ENCODE measurements around the gene NPPC. TPM values are rescaled to one million over a fixed set of nuclear protein-coding genes. Genes with fewer than 3 reads are reported as not detected.

The NPPC gene
- polyA plus RNA-seq, 3 donors = not detected

GRCh38 chr2:231886071-231886681 is 40.0 kb downstream of the NPPC start:
- H3K27me3 Mint-ChIP-seq (ENCODE audit: low read depth in 3 of 3) = peaks cover 6 to 10% (median 10%) of the 10 kb centered on the region in 3 donors
- DNase-seq = no peak
- Histone ChIP-seq H3K9me3 (replicated peaks in 1 of 2; ENCODE audit: control insufficient read depth in 1 of 2, insufficient read depth in 1 of 2, low read length in 2 of 2) (peaks cover 0 to 17% of the 10 kb centered on the region in 2 donors), H3K9ac (ENCODE audit: insufficient read depth, low read length, poor library complexity, severe bottlenecking) (no peak overlapping the region), H3K4me3 (replicated peaks in 1 of 3; ENCODE audit: low read depth in 2 of 3, low read length in 3 of 3) (no peak overlapping the region), H4K20me1 (ENCODE audit: insufficient read depth, low read length) (no peaks in the 10 kb centered on the region), H3K79me2 (ENCODE audit: insufficient read depth, low read length) (no peaks in the 10 kb centered on the region), H3K4me2 (replicated peaks; ENCODE audit: extremely low read depth, low read length, poor library complexity, severe bottlenecking) (no peak overlapping the region), H3K27me3 (ENCODE audit: control insufficient read depth in 2 of 2, insufficient read depth in 2 of 2, low read length in 2 of 2) (no peaks in the 10 kb centered on the region), H3K27ac (ENCODE audit: low read depth in 1 of 2, low read length in 2 of 2) (no peak overlapping the region), H2AFZ (ENCODE audit: insufficient read depth, low read depth, low read length, poor library complexity, severe bottlenecking) (peak overlapping the region; percentile 37), H3K4me1 (ENCODE audit: control insufficient read depth in 1 of 2, insufficient read depth in 2 of 2, low read length in 2 of 2) (no peaks in the 10 kb centered on the region), H3K36me3 (replicated peaks in 1 of 2; ENCODE audit: control insufficient read depth in 1 of 2, insufficient read depth in 2 of 2, low read length in 2 of 2) (no peaks in the 10 kb centered on the region)
- no peak overlapping the region for H3K4me3 Mint-ChIP-seq
- H3K36me3 Mint-ChIP-seq = no peaks in the 10 kb centered on the region
- H3K9me3 Mint-ChIP-seq = peaks cover 2 to 18% (median 9%) of the 10 kb centered on the region in 7 donors
- peak overlapping the region in 1 of 7 donors; percentile 4 for H3K27ac Mint-ChIP-seq
- intact Hi-C loops (cut with micrococcal nuclease) = no loop called here
- TF ChIP-seq, protein P1, sequence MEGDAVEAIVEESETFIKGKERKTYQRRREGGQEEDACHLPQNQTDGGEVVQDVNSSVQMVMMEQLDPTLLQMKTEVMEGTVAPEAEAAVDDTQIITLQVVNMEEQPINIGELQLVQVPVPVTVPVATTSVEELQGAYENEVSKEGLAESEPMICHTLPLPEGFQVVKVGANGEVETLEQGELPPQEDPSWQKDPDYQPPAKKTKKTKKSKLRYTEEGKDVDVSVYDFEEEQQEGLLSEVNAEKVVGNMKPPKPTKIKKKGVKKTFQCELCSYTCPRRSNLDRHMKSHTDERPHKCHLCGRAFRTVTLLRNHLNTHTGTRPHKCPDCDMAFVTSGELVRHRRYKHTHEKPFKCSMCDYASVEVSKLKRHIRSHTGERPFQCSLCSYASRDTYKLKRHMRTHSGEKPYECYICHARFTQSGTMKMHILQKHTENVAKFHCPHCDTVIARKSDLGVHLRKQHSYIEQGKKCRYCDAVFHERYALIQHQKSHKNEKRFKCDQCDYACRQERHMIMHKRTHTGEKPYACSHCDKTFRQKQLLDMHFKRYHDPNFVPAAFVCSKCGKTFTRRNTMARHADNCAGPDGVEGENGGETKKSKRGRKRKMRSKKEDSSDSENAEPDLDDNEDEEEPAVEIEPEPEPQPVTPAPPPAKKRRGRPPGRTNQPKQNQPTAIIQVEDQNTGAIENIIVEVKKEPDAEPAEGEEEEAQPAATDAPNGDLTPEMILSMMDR (IDR thresholded peaks at IDR 0.05) = no peak
- 37% methylated on average over 3 of the region's 3 CpGs for WGBS (ENCODE audit: insufficient coverage)
- H3K4me1 Mint-ChIP-seq = peaks cover 7% of the 10 kb centered on the region

- Histone ChIP-seq H3K9me3 (replicated peaks in 1 of 2; ENCODE audit: control insufficient read depth in 1 of 2, insufficient read depth in 1 of 2, low read length in 2 of 2) (peaks cover 0 to 17% of the 10 kb centered on the region in 2 donors), H3K4me2 (replicated peaks; ENCODE audit: extremely low read depth, low read length, poor library complexity, severe bottlenecking) (no peak overlapping the region), H3K27ac (ENCODE audit: low read depth in 1 of 2, low read length in 2 of 2) (no peak overlapping the region), H3K36me3 (replicated peaks in 1 of 2; ENCODE audit: control insufficient read depth in 1 of 2, insufficient read depth in 2 of 2, low read length in 2 of 2) (no peaks in the 10 kb centered on the region), H2AFZ (ENCODE audit: insufficient read depth, low read depth, low read length, poor library complexity, severe bottlenecking) (no peak overlapping the region), H3K27me3 (ENCODE audit: control insufficient read depth in 2 of 2, insufficient read depth in 2 of 2, low read length in 2 of 2) (no peaks in the 10 kb centered on the region), H3K9ac (ENCODE audit: insufficient read depth, low read length, poor library complexity, severe bottlenecking) (no peak overlapping the region), H3K4me1 (ENCODE audit: control insufficient read depth in 1 of 2, insufficient read depth in 2 of 2, low read length in 2 of 2) (no peaks in the 10 kb centered on the region), H4K20me1 (ENCODE audit: insufficient read depth, low read length) (no peaks in the 10 kb centered on the region), H3K79me2 (ENCODE audit: insufficient read depth, low read length) (no peaks in the 10 kb centered on the region), H3K4me3 (replicated peaks in 1 of 3; ENCODE audit: low read depth in 2 of 3, low read length in 3 of 3) (no peak overlapping the region)
- WGBS (ENCODE audit: insufficient coverage) = 94% methylated on average over 6 of the region's 8 CpGs
- no peak for DNase-seq
- H3K9me3 Mint-ChIP-seq = peaks cover 2 to 18% (median 9%) of the 10 kb centered on the region in 7 donors
- H3K4me1 Mint-ChIP-seq = peaks cover 4% of the 10 kb centered on the region
- intact Hi-C loops (cut with micrococcal nuclease) = no loop called here
- H3K36me3 Mint-ChIP-seq = no peaks in the 10 kb centered on the region
- TF ChIP-seq, protein P1 (IDR thresholded peaks at IDR 0.05) = no peak
- no peak overlapping the region for H3K4me3 Mint-ChIP-seq
- no peak overlapping the region for H3K27ac Mint-ChIP-seq
- H3K27me3 Mint-ChIP-seq (ENCODE audit: low read depth in 3 of 3) = peaks cover 6 to 12% (median 10%) of the 10 kb centered on the region in 3 donors
Observed at GRCh38 chr2:231884438-231885140, 41.6 kb downstream of the NPPC start.

Measured in CD14-positive monocyte (primary cell).